Cardiac muscle cell (in vitro differentiated cells and primary cell): ENCODE measurements around the gene CXCL17. TPM values are rescaled to one million over a fixed set of nuclear protein-coding genes. Genes with fewer than 3 reads are reported as not detected.

Experiments used
- DNase-seq, 2 donors: peaks; one replicate each; pipeline versions ENCODE4 v3.0.0 to v3.0.0-alpha.2; 2010 to 2017; ENCODE audit warnings: low read depth in 1 of 2, low spot score in 1 of 2
- H3K27ac ChIP-seq: fragments of 200-600 bp; sonication (generic); 2 replicates; pipeline ENCODE4 v1.5.1; 2016
- H3K27me3 ChIP-seq: fragments of 200-600 bp; sonication (generic); 2 replicates; pipeline ENCODE4 v1.6.0; 2016; ENCODE audit warnings: control low read depth
- H3K36me3 ChIP-seq: fragments of 200-600 bp; sonication (generic); 2 replicates; pipeline ENCODE4 v1.5.1; 2016; ENCODE audit warnings: control low read depth
- H3K4me1 ChIP-seq: fragments of 200-600 bp; sonication (generic); 2 replicates; pipeline ENCODE4 v1.8.1; 2017; ENCODE audit warnings: low read depth, mild to moderate bottlenecking, mixed run types
- H3K4me3 ChIP-seq: fragments of 200-600 bp; sonication (generic); 2 replicates; pipeline ENCODE4 v1.5.1; 2016; ENCODE audit warnings: mild to moderate bottlenecking
- H3K9me3 ChIP-seq: fragments of 200-600 bp; sonication (generic); 2 replicates; pipeline ENCODE4 v1.5.1; 2017; ENCODE audit warnings: low read depth, mild to moderate bottlenecking, control low read depth
- polyA plus RNA-seq: library from polyadenylated mRNA; unstranded; fragments of >200 nt; fragmentation: Nextera tagmentation; extraction: Ambion mirVana; gene quantifications from 2 replicates; pipeline ENCODE4 v1.2.1, GENCODE V29; 2016
- total RNA-seq: library from RNA; depleted of rRNA; stranded (reverse); fragments of >200 nt; gene quantifications from 2 replicates; pipeline ENCODE4 v1.2.3, GENCODE V29; 2016
- TF ChIP-seq, protein P1 (sequence below): IDR thresholded peaks from 2 replicates; pipeline ENCODE4 v1.5.1; 2012; ENCODE audit warnings: low read depth, mild to moderate bottlenecking, low read length

The CXCL17 gene
- total and polyA plus RNA-seq, 2 experiments from 2014 or later = 1.1 TPM; not detected in 1

DNA sequence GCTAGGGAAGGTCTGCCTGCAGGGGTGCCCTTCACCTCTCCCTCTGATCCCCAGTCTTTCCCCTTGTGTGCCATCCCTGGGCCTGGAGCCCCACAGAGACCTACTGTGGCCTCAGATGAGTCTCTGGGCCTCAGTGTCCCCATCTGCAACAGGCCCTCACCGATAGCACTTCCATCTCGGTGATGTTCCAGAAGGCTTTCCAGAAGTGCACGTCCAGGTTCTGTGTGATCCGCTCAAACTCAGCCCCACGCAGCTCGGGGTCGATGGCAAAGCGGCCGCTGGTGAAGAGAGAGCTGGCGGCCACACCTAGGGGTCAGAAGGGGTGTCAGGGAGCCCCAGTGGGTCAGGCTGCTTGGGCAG is 35.0 kb downstream of the CXCL17 start:
- H3K9me3 ChIP-seq = no peaks in the 10 kb centered on the region
- no peaks in the 10 kb centered on the region for H3K4me1 ChIP-seq
- no peak for DNase-seq
- peaks cover 2% of the 10 kb centered on the region for H3K36me3 ChIP-seq
- H3K4me3 ChIP-seq = no peak overlapping the region
- H3K27me3 ChIP-seq = no peaks in the 10 kb centered on the region
- TF ChIP-seq, protein P1, sequence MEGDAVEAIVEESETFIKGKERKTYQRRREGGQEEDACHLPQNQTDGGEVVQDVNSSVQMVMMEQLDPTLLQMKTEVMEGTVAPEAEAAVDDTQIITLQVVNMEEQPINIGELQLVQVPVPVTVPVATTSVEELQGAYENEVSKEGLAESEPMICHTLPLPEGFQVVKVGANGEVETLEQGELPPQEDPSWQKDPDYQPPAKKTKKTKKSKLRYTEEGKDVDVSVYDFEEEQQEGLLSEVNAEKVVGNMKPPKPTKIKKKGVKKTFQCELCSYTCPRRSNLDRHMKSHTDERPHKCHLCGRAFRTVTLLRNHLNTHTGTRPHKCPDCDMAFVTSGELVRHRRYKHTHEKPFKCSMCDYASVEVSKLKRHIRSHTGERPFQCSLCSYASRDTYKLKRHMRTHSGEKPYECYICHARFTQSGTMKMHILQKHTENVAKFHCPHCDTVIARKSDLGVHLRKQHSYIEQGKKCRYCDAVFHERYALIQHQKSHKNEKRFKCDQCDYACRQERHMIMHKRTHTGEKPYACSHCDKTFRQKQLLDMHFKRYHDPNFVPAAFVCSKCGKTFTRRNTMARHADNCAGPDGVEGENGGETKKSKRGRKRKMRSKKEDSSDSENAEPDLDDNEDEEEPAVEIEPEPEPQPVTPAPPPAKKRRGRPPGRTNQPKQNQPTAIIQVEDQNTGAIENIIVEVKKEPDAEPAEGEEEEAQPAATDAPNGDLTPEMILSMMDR = no peak
- H3K27ac ChIP-seq = no peak overlapping the region

DNA sequence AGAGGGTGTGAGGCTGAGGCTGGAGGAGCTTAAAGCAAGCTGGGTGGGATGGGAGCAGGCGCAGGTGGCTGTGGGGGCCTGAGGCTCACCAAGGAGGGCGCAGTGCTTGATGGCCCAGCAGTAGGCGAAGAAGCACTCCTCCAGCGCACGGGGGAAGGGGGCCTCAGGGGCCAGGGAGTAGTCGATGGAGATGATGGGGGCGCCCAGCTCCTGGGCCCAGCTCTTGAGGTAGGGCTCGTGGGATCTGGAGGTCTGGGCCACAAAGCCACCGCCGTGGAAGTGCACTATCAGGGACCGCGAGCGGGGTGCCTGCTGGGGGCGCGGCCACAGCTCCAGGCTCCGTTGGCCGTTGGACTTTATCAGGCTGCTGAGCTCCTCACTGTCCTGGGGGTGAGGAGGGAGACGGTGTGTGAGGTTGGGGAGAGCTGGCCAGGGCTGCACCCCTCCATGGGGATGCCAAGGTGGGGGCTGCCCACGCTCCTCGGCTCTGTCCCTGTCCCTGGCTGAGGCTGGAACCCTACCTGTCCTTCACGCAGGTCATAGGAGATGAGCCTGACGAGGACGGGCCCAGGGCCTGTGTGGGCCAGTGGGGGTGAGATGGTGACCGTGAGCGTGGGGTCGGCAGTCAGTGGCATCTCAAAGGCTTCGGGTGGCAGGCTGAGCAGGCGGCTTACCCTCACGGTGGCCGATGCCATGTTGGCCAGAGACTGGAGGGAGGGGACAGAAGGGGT is 35.5 kb downstream of the CXCL17 start:
- TF ChIP-seq, protein P1 = no peak
- no peaks in the 10 kb centered on the region for H3K27me3 ChIP-seq
- H3K27ac ChIP-seq = no peak overlapping the region
- H3K4me3 ChIP-seq = no peak overlapping the region
- H3K4me1 ChIP-seq = peaks cover 3% of the 10 kb centered on the region
- H3K36me3 ChIP-seq = peaks cover 2% of the 10 kb centered on the region
- DNase-seq = no peak
- no peaks in the 10 kb centered on the region for H3K9me3 ChIP-seq

DNA sequence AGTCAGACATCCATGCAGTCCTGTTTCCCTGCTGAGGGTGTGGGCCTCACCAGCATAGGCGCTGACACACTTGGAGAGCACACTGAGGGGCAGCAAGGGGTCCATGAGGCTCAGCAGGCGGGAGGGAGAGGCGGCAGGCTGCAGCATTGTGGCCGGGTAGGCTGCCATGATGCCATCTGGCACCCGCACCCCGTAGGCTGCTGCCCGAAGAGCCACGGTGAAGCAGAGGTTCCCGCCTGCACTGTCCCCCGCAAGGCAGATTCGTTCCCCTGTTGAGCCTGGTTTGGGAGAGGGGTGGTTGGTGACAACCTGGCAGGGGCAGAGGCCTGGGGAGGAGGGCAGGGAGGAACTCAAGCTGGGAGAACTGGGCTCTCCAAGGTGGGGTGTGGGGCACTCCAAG is 36.6 kb downstream of the CXCL17 start:
- DNase-seq = no peak
- H3K9me3 ChIP-seq = no peaks in the 10 kb centered on the region
- peaks cover 2% of the 10 kb centered on the region for H3K36me3 ChIP-seq
- H3K27me3 ChIP-seq = no peaks in the 10 kb centered on the region
- H3K27ac ChIP-seq = no peak overlapping the region
- H3K4me1 ChIP-seq = peaks cover 4% of the 10 kb centered on the region
- TF ChIP-seq, protein P1 = no peak
- H3K4me3 ChIP-seq = no peak overlapping the region

DNA sequence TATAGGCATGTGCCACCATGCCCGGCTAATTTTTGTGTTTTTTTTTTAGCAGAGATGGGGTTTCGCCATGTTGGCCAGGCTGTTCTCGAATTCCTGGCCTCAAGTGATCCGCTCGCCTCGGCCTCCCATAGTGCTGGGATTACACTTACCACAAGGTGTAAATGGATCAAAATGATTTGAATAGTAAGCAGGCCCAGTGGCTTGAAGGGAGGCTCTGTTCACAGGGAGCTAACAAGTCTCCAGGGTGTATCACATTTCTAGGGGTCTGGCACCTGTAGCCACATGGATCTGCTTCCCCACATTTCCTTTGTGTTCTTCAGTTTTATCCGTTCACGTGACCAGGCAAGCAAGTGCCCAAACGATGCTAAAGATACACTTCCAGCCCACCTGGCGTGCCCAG is 39.2 kb downstream of the CXCL17 start:
- Histone ChIP-seq H3K4me3 (no peak overlapping the region), H3K9me3 (no peaks in the 10 kb centered on the region), H3K27ac (no peak overlapping the region), H3K4me1 (peaks cover 4% of the 10 kb centered on the region), H3K27me3 (no peaks in the 10 kb centered on the region), H3K36me3 (peaks cover 2% of the 10 kb centered on the region)
- DNase-seq = no peak
- TF ChIP-seq, protein P1 = no peak

DNA sequence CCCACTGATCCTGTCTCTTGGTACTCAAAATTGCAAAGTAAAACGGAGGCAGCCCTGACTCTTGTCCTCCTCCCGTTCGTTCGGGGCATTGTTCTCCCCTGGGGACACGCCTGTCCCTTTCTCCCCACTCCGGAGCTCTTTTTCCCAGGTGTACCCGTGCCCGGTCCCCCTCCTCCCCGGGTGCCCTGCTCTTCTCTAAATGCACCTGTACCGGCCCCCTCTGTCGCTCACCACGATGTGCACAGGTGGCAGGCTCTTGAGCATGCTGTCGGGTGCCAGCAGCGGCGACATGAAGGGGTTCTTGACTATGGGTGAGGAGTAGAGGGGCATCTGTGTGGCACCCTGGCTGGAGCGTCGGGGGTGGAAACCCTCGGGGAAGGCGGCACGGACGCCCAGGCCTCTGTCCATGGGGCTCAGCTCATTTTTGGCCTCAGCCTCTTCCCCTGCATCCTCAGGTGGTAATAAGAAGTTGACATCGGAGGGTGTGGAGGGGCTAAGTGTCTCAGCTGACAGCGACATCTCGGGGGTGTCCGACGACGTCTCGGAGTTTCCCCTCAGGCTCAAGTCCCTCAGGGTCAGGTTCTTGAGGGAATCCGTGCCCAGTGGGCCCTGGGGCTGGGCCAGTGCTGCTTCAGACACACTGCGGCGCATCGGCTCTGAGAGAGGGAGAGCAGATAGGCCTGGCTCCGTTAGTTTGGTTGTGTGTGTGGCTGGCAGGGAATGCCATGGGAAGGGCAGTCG is 40.2 kb downstream of the CXCL17 start:
- no peak overlapping the region for H3K27ac ChIP-seq
- TF ChIP-seq, protein P1 = no peak
- H3K4me3 ChIP-seq = peak overlapping the region; percentile 48
- DNase-seq = no peak
- H3K9me3 ChIP-seq = no peaks in the 10 kb centered on the region
- H3K36me3 ChIP-seq = peaks cover 2% of the 10 kb centered on the region
- peaks cover 4% of the 10 kb centered on the region for H3K4me1 ChIP-seq
- H3K27me3 ChIP-seq = no peaks in the 10 kb centered on the region
